Neutrophil (primary cell): ENCODE results near the gene KLHL2.
"Not testable (repeated sequence)": the region's sequence is repeated elsewhere in the genome, so short reads cannot be mapped to it uniquely, and the experiment has no call there.

ENCODE experiments used
- H3K27ac ChIP-seq: fragments of 200-600 bp; sonication (generic); 2 replicates; pipeline ENCODE4 v1.5.1; 2016; ENCODE audit warnings: mild to moderate bottlenecking, moderate library complexity
- H3K27me3 ChIP-seq: fragments of 200-600 bp; sonication (generic); 2 replicates; pipeline ENCODE4 v1.6.0; 2016; ENCODE audit warnings: mild to moderate bottlenecking
- H3K36me3 ChIP-seq: fragments of 200-600 bp; sonication (generic); 2 replicates; pipeline ENCODE4 v1.5.1; 2017
- H3K4me1 ChIP-seq, 2 experiments: fragments of 200-600 bp in 1 of 2; sonication (generic) in 1 of 2; 1 replicate in 1 of 2; 2 replicates in 1 of 2; pipeline versions ENCODE4 v1.5.1 to v1.6.1; 2013 to 2016; ENCODE audit warnings: low read depth in 1 of 2, low read length in 1 of 2, mild to moderate bottlenecking in 1 of 2, moderate library complexity in 1 of 2; ENCODE audit not compliant: control insufficient read depth in 1 of 2, insufficient read depth in 1 of 2
- H3K4me3 ChIP-seq, 2 experiments: fragments of 200-600 bp in 1 of 2; sonication (generic) in 1 of 2; 1 replicate in 1 of 2; 2 replicates in 1 of 2; pipeline ENCODE4 v1.5.1; 2013 to 2016; ENCODE audit warnings: low read depth in 1 of 2, low read length in 1 of 2, mild to moderate bottlenecking in 1 of 2, moderate library complexity in 1 of 2
- H3K9me3 ChIP-seq: fragments of 200-600 bp; sonication (generic); 2 replicates; pipeline ENCODE4 v1.5.1; 2016
- TF ChIP-seq, protein P1 (sequence below): fragments of 200-600 bp; sonication (generic); IDR thresholded peaks from 2 replicates; pipeline ENCODE4 v1.5.1; 2016; ENCODE audit warnings: antibody characterized with exemption

The KLHL2 gene

DNA sequence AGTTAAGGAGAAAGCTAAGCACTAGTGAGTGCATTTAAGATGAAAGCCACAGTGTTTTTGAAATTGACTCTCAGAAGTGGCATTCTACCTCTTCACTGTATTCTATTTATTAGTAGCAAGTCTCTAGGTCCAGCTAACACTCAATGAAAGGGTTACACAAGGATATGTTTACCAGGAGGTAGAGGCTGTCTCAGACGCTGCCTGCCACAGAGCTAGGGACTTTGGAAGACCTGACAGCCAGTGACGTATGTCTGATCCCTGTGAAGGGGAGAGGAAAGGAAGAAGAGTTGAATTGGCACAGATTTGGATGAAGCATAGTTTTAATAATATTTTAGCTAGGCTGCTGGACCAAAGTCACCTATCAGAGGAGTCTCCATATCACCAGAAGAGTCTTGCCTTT lies 36.5 kb upstream of the KLHL2 start:
- Histone ChIP-seq H3K4me3 (no peak overlapping the region), H3K36me3 (no peaks in the 10 kb centered on the region), H3K27ac (no peak overlapping the region), H3K27me3 (no peaks in the 10 kb centered on the region), H3K4me1 (no peaks in the 10 kb centered on the region), H3K9me3 (no peaks in the 10 kb centered on the region)
- TF ChIP-seq, protein P1, sequence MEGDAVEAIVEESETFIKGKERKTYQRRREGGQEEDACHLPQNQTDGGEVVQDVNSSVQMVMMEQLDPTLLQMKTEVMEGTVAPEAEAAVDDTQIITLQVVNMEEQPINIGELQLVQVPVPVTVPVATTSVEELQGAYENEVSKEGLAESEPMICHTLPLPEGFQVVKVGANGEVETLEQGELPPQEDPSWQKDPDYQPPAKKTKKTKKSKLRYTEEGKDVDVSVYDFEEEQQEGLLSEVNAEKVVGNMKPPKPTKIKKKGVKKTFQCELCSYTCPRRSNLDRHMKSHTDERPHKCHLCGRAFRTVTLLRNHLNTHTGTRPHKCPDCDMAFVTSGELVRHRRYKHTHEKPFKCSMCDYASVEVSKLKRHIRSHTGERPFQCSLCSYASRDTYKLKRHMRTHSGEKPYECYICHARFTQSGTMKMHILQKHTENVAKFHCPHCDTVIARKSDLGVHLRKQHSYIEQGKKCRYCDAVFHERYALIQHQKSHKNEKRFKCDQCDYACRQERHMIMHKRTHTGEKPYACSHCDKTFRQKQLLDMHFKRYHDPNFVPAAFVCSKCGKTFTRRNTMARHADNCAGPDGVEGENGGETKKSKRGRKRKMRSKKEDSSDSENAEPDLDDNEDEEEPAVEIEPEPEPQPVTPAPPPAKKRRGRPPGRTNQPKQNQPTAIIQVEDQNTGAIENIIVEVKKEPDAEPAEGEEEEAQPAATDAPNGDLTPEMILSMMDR, result no peak

DNA sequence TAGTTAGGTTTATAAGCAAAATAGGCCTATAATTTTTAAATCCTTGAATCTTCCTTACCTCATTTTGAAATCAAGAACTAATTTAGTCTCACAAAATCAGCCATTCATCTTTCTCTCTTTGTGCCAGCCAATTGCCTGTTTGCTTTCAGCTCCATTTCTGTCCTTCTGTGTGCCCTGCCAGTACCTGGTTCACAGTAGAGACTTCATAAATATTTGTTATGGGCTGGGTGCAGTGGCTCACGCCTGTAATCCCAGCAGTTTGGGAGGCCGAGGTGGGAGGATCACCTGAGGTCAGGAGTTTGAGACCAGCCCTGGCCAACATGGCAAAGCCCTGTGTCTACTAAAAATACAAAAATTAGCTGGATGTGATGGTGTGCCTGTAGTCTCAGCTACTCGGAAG lies 31.9 kb upstream of the KLHL2 start:
- not testable (repeated sequence) for H3K4me3 ChIP-seq, H3K4me1 ChIP-seq, H3K27ac ChIP-seq, H3K27me3 ChIP-seq, H3K9me3 ChIP-seq, H3K36me3 ChIP-seq

DNA sequence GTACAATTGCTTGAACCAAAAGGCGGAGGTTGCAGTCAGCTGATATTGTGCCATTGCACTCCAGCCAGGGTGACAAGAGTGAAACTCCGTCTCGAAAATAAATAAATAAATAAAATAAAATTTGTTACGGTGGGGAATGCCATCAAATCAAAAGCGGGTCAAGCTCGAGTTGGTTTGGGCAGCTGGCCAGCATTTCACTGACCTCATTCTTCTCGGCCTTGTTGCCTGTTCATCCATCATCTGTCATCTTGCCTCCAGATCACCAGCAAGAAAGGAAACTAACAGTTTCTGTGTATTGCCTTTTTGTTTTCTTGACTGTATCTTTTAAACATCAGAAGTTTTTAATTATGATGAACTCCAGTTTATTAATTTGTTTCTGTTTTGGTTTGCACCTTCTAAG lies 31.5 kb upstream of the KLHL2 start:
- Histone ChIP-seq H3K4me3 (no peak overlapping the region), H3K4me1 (no peaks in the 10 kb centered on the region), H3K36me3 (no peaks in the 10 kb centered on the region), H3K27ac (no peak overlapping the region), H3K9me3 (no peaks in the 10 kb centered on the region), H3K27me3 (no peaks in the 10 kb centered on the region)
- TF ChIP-seq, protein P1, result no peak

DNA sequence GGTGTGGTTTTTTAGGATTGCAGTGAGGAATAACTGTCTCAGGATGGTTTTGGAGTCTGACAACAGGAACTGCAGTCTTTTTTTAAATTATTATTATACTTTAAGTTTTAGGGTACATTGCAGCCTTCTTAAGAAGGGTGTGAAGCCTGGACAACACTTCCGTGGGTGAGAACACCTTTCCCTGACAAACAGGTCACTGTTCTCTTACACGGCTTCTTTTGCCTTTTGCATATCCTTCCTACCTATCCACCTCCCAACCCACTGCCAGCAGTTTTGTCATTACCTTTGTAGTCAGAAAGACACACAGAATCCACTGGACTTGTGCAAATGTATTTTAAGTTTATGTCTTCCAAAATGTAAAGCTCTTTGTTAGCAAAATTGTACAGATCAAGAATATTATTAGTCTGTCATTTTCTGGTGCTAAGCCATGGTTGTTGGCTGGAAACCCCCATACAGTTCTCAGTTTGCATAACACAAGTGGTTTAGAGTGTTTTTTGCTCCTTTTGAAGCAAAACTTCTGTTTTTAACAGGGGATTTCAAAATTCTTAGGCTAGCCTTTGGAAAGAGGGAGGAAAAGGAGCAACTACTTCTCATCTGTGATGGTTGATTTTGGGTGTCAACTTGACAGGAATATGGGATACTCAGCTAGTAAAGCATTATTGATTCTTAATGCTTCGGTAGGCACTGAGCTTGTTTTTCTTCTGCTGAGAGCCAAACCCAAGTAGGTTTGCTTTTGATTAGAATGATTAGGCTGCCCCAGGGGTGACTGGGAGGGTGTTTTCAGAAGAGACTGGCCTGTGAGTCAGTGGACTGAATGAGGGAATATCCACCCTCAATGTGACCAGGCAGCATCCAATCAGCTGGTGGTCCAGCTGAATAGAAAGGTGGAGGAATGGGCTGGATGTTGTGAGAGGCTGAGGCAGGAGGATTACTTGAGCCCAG lies 29.4 kb upstream of the KLHL2 start:
- no peaks in the 10 kb centered on the region for H3K36me3 ChIP-seq
- TF ChIP-seq, protein P1, result no peak
- H3K4me1 ChIP-seq, result no peaks in the 10 kb centered on the region
- H3K27me3 ChIP-seq, result no peaks in the 10 kb centered on the region
- no peak overlapping the region for H3K27ac ChIP-seq
- no peaks in the 10 kb centered on the region for H3K9me3 ChIP-seq
- H3K4me3 ChIP-seq, result no peak overlapping the region

DNA sequence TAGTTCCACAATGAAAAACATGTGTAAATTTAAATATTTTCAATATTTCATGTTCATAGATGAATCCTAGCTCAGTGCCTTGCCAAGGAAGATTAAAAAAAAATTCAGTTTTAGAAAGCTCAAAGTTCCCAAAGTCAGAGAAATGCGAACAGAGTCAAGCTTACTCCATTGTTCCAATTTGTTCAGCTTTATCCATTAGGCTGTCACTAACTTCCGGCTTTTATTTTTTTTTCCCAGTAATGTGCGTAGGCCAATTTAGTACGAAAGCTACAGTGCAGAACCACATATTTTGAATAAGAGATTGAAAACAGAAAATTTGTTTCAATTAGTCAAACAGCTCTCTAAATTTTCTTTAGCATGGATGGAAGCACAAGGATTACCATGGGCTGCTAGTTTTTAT lies 23.1 kb upstream of the KLHL2 start:
- Histone ChIP-seq H3K27ac (no peak overlapping the region), H3K9me3 (no peaks in the 10 kb centered on the region), H3K4me1 (no peaks in the 10 kb centered on the region), H3K4me3 (no peak overlapping the region), H3K27me3 (no peaks in the 10 kb centered on the region), H3K36me3 (no peaks in the 10 kb centered on the region)
- TF ChIP-seq, protein P1, result no peak

DNA sequence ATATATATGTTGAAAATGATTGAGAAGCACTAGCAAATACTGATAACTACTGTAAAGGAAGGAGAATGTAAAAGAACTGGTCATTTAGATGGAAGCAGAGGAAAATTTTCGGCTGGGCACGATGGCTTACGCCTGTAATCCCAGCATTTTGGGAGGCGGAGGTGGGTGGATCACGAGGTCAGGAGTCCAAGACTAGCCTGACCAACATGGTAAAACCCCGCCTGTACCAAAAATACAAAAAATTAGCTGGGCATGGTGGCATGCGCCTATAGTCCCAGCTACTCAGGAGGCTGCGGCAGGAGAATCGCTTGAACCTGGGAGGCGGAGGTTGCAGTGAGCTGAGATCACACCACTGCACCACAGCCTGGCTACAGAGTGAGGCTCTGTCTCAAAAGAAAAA lies 22.4 kb upstream of the KLHL2 start:
- not testable (repeated sequence) for H3K36me3 ChIP-seq, H3K4me1 ChIP-seq, H3K4me3 ChIP-seq, H3K27me3 ChIP-seq, H3K9me3 ChIP-seq, H3K27ac ChIP-seq
